Body of pancreas (tissue), 4 donors: ENCODE measurements around the gene MRPL10.

Experiments
- CTCF ChIP-seq, 7 experiments: fragments of 450-650 bp in 4 of 7; fragments of 200-600 bp in 3 of 7; sonication (generic) in 3 of 7; IDR thresholded peaks; one replicate each; pipeline ENCODE4 v1.5.1; 2016 to 2019; ENCODE audit warnings: antibody characterized with exemption in 7 of 7
- POLR2A ChIP-seq, 3 donors: fragments of 450-650 bp; IDR thresholded peaks; one replicate each; pipeline ENCODE4 v1.6.1; 2016; ENCODE audit warnings: antibody characterized with exemption in 3 of 3, mild to moderate bottlenecking in 2 of 3

GRCh38 chr17:47853616-47854015 is 22.3 kb upstream of the MRPL10 start:
- TF ChIP-seq CTCF (IDR thresholded peaks at IDR 0.05) (no peak), POLR2A (IDR thresholded peaks at IDR 0.05) (no peak)
